Hematopoietic multipotent progenitor cell treated with erythropoietin and hydrocortisone succinate and interleukin-3 and kit ligand, for 15 days (in vitro differentiated cells): ENCODE data around the gene SMYD1.
A peak's percentile ranks its signal among the peaks of the same experiment; 100 is the strongest.

Experiments used
- DNase-seq: peaks from one replicate; pipeline ENCODE4 v3.0.0-alpha.2; 2015; ENCODE audit warnings: low spot score

Gene SMYD1

GRCh38 chr2:88087073-88087472, 19.4 kb downstream of the SMYD1 start:
- DNase-seq = no peak

DNA sequence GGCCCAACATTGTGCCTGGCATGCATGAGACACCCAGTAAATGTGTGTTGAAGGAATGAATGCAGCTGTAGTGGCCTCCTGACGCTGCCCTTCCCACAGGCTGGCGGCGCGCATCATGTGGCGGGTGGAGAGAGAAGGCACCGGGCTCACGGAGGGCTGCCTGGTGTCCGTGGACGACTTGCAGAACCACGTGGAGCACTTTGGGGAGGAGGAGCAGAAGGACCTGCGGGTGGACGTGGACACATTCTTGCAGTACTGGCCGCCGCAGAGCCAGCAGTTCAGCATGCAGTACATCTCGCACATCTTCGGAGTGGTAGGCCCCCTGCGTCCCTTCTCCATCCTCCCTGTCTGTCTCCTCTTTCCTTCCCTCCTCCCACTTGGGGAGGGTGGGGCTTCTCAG, 20.1 kb downstream of the SMYD1 start:
- DNase-seq = no peak

DNA sequence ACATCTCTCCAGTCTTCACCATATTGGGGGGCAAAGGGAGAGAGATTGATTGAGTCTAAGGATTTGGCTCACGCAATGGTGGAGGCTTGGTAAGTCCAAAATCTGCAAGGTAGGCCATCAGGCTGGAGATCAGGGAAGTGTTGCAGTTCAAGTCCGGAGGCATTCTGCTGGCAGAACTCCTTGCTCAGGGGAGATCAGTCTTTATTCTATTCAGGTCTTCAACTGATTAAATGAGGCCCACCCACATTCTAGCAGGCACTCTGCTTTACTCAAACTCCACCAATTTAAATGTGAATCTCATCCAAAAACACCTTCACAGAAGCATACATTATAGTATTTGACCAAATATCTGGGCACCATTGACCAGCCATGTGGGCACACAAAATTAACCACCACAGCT, 21.4 kb downstream of the SMYD1 start:
- no peak for DNase-seq

GRCh38 chr2:88090446-88091283, 23.0 kb downstream of the SMYD1 start:
- no peak for DNase-seq

GRCh38 chr2:88091943-88092342, 24.3 kb downstream of the SMYD1 start:
- DNase-seq = no peak

DNA sequence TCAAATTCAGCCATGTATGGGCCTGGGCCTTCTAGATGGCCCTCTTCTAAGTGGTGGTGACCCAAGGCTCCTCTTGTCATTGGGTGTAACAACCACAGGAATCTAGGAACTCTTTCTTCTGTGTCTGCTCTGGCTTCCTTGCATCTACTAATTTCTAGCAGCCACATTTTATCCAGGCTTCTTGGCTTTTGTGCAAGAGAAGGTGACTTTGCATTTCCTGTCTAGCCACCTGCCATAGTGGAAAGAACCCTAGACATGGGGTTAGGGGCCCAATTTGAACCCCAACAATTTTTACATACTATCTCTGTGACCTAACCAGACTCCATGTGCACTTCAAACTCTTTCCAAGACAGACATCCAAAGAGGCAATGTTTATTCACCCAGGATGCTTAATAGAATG, 25.1 kb downstream of the SMYD1 start:
- DNase-seq = no peak

- DNase-seq = no peak
These were observed 27.4 kb downstream of the SMYD1 start for GRCh38 chr2:88095022-88095421.

DNA sequence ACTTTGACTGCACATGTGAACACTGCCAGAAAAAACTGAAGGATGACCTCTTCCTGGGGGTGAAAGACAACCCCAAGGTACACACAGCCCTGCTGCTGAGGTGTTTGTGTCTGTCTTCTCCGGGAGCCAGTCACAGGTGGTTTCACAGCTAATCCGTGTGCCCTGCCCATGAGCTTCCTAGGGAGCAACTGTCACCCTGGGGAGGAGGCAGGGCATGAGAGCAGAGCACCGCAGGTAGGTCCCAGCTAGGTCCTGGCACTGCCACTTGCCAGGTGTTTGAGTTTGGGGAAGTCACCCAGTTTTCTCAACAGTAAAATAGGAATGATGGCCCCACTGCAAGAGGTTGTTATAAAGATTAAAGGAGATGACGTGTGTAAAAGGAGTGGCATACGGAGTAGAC, 29.1 kb downstream of the SMYD1 start:
- no peak for DNase-seq

DNA sequence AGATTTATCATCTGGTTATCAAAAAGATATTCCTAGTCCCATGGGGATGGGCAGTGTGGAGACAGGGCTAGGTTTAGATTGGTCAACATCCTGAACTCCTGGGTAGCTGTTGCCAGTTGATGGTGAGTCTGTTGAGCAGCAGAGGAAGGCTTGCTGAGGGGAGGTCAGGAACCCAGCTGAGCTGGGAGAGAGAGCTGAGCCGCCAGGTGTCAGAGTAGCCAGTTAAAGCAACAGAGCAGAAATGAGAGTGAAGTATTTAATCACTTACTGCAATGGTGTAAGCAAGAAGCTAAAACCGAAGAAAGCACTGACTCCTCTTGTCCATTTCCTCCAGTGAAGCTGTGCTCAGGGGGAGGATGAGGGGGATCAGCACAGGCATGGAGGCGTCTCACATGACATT, 29.6 kb downstream of the SMYD1 start:
- no peak for DNase-seq

DNA sequence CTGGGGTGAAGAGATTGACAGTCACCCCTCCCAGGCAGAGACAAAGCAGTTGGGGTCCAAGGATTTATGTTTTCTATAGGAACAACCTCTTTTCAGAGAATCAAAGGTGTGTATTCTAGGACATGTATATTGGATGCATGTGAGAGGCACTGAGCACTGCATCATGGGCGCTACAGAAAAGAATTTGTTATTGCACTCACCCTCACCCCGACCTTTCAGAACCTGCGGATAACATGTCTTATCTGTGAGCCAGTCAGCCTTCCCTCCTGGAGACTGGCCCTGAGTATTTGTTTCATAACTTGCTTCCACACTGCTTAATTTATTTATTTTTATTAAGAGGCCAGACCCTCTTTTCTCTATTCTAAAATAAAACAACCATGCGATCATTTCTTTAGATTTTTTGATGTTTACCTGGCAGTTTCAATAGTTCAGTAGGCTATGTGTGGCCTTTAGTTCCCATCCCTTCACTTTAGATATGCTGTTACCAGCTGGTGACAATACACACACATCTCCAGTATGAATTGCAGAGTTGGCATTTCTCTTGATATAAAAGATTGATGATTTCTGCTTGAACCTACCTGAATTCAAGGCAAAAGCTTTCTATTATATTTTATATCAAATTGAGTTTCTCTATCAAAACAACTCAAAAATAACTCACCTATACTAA, 30.4 kb downstream of the SMYD1 start:
- DNase-seq = no peak

DNA sequence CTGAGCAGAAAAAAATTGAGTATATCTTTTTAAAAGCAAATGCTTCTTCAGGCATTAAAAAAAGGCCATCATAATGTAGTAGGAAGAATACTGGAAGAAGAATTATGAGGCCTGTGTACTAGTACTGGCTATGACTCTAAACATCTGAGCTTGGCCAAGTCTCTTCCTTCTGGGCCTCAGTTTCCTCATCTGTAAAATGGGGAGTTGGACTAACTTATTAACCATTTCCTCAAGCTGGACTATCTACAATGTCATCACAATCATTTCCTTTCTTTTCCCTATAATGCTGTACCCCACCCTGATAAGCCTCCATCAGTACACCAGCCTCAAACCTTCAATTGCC, 30.9 kb downstream of the SMYD1 start:
- no peak for DNase-seq

GRCh38 chr2:88099798-88100488, 32.3 kb downstream of the SMYD1 start:
- DNase-seq = peak; percentile 12

DNA sequence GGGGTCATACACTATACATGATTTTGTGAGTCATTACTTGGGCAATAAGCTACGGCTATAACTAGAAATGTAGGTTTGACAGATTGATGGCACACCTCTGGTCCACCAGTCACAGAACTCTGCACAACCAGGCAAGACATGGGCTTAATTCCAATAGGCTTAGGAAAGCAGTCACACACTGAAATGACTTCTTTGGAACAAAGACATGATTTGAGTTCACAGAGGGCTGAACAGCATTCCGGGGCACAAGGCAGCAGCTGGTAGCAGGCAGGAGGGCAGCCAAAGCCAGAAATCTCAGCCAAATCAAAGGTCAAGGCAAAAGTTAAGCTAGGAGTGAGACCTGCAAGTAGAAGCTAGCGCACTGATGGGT, 32.8 kb downstream of the SMYD1 start:
- DNase-seq = no peak

DNA sequence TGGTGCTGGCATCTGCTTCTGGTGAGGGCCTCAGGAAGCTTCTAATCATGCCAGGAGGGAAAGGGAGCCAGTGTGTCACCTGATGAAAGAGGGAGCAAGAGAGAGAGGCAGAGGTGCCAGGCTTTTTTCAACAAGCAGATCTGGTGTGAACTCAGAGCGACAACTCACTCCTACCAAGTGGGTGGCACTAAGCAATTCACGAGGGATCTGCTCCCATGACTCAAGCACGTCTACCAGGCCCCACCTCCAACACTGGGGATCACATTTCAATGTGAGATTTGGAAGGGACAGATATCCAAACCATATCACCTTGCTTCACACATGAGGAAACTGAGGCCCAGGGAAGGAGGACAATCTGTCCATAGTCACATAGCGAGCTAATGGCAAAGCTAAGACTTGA, 41.2 kb downstream of the SMYD1 start:
- DNase-seq = no peak

DNA sequence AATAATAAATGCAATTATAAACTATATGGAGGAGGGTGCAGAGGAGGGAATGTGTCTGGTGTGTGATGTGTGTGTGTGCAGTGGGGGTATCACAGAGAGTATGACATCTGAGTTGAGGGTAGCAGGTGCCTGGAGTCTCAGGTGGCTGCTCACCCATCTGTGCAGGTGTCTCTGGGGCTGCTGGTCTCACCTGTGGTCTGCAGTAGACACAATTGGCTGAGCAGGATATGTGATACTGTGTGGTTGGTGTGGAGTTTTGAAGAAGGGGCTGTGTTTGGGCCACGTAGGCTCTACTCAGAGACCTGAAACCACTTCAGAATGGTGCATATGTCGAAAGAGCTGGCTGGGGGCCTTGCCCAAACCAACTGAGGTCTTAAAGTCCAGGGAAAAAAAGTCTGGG, 43.2 kb downstream of the SMYD1 start:
- no peak for DNase-seq

- DNase-seq = no peak
These were observed 45.4 kb downstream of the SMYD1 start for GRCh38 chr2:88113069-88113468.

DNA sequence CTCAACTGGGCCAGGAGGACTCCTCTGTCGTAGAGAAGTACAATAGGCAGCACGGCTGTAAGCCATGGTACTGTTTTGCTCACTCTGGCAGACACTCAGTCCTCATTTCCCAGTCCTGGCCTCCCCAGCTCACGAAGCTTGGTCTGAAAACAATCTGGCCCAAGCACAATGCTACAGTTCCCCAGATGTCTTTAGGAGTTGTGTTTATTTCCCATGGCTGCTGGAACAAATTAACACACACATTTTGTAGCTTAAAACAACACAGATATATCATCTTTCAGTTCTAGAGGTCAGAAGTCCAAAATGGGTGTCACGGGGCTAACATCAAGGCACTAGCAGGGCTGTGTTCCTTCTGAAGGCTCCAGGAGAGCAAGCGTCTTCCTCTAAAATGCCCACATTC, 47.3 kb downstream of the SMYD1 start:
- no peak for DNase-seq

GRCh38 chr2:88115825-88116518, 48.3 kb downstream of the SMYD1 start:
- DNase-seq = no peak

GRCh38 chr2:88116669-88117432, 49.2 kb downstream of the SMYD1 start:
- no peak for DNase-seq

DNA sequence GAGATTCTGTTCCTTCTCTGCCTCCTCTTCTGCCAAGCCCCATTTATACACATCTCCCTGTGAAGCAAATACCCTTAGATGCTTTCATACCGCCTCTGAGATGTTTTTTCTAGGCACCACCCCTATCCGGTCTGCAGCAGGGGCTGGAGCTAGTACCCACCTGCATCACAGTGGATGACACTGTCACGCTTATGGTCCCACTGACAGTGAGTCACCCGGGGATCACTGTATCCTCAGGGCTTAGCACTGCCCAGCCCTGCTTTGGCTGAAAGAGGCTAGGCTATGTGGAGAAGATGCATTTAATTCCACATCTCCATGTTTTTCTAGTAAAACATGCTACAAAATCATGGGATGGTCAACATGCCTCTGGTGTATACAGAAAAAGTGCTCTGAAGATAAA, 50.3 kb downstream of the SMYD1 start:
- no peak for DNase-seq

GRCh38 chr2:88121678-88122077, 54.1 kb downstream of the SMYD1 start:
- no peak for DNase-seq
